WTC11 (cell line): ENCODE results near the gene MORF4L2. TPM values are rescaled to one million over a fixed set of nuclear protein-coding genes. Genes with fewer than 3 reads are reported as not detected.

ENCODE experiments used
- ATAC-seq: fragments of 200-7000 bp; cut with Tn5 transposase; 2 replicates; pipeline ENCODE4 v1.10.0; 2021; ENCODE audit warnings: mild to moderate bottlenecking, moderate library complexity
- CTCF ChIA-PET: fragments of 300-600 bp; sonication (Branson Sonifier 250); formaldehyde crosslinking; loops from one replicate; lab custom pipeline; 2021; ENCODE audit warnings: antibody characterized with exemption; lab: Charles Lee
- POLR2A ChIA-PET: fragments of 350-600 bp; sonication (Branson Sonifier 250); formaldehyde crosslinking; loops from one replicate; lab custom pipeline; 2021; ENCODE audit warnings: antibody characterized with exemption; lab: Charles Lee
- DNase-seq: peaks from one replicate; pipeline ENCODE4 v3.0.0; 2021; ENCODE audit warnings: low spot score
- H3K27ac Mint-ChIP-seq: 2 replicates; pipeline ENCODE4 v1.8.0; 2021; ENCODE audit warnings: mixed read lengths
- H3K27me3 Mint-ChIP-seq: 2 replicates; pipeline ENCODE4 v1.8.0; 2021; ENCODE audit warnings: low read depth, mild to moderate bottlenecking, moderate library complexity, mixed read lengths
- H3K36me3 Mint-ChIP-seq: 2 replicates; pipeline ENCODE4 v1.8.0; 2021; ENCODE audit warnings: mixed read lengths
- H3K4me1 Mint-ChIP-seq: 2 replicates; pipeline ENCODE4 v1.8.0; 2022; ENCODE audit warnings: mixed read lengths
- H3K4me3 Mint-ChIP-seq: 2 replicates; pipeline ENCODE4 v1.8.0; 2021; ENCODE audit warnings: mild to moderate bottlenecking, moderate library complexity, mixed read lengths
- H3K9me3 Mint-ChIP-seq: 2 replicates; pipeline ENCODE4 v1.8.0; 2021; ENCODE audit warnings: mixed read lengths
- CDX4 ChIP-seq: fragments of 250-450 bp; sonication (Bioruptor Pico); IDR thresholded peaks from 2 replicates; pipeline ENCODE4 v1.9.0; 2021; ENCODE audit warnings: moderate library complexity, mild to moderate bottlenecking, inconsistent platforms, borderline replicate concordance
- CREB1 ChIP-seq: sonication (generic); formaldehyde crosslinking; IDR thresholded peaks from 2 replicates; pipeline ENCODE4 v1.8.0; 2023; ENCODE audit warnings: mild to moderate bottlenecking, missing genetic modification reagents
- CREM ChIP-seq: sonication (generic); formaldehyde crosslinking; IDR thresholded peaks from 2 replicates; pipeline ENCODE4 v1.8.1; 2022; ENCODE audit warnings: mild to moderate bottlenecking, missing genetic modification reagents, moderate library complexity
- E2F1 ChIP-seq: sonication (generic); formaldehyde crosslinking; IDR thresholded peaks from 2 replicates; pipeline ENCODE4 v1.8.0; 2022; ENCODE audit warnings: mild to moderate bottlenecking, missing genetic modification reagents
- ERG ChIP-seq: fragments of 250-450 bp; sonication (Bioruptor Pico); IDR thresholded peaks from 2 replicates; pipeline ENCODE4 v1.8.0; 2021; ENCODE audit warnings: mild to moderate bottlenecking
- FOXJ3 ChIP-seq: sonication (generic); formaldehyde crosslinking; IDR thresholded peaks from 2 replicates; pipeline ENCODE4 v1.9.0; 2021; ENCODE audit warnings: missing genetic modification reagents, mild to moderate bottlenecking, borderline replicate concordance
- FOXP4 ChIP-seq: sonication (generic); formaldehyde crosslinking; IDR thresholded peaks from 2 replicates; pipeline ENCODE4 v1.8.0; 2022; ENCODE audit warnings: mild to moderate bottlenecking, missing genetic modification reagents
- GRHL2 ChIP-seq: fragments of 250-450 bp; sonication (Bioruptor Pico); IDR thresholded peaks from 2 replicates; pipeline ENCODE4 v1.8.0; 2022; ENCODE audit warnings: mild to moderate bottlenecking, moderate library complexity; ENCODE audit not compliant: insufficient replicate concordance, severe bottlenecking
- HMGXB4 ChIP-seq: sonication (generic); formaldehyde crosslinking; IDR thresholded peaks from 2 replicates; pipeline ENCODE4 v1.8.1; 2023; ENCODE audit warnings: mild to moderate bottlenecking, moderate library complexity, missing genetic modification reagents
- IRF2 ChIP-seq: sonication (generic); formaldehyde crosslinking; IDR thresholded peaks from 2 replicates; pipeline ENCODE4 v1.8.0; 2022; ENCODE audit warnings: low read depth, missing genetic modification reagents, borderline replicate concordance
- JAZF1 ChIP-seq: fragments of 250-450 bp; sonication (Bioruptor Pico); IDR thresholded peaks from 2 replicates; pipeline ENCODE4 v1.9.0; 2021; ENCODE audit warnings: moderate library complexity, mild to moderate bottlenecking, inconsistent platforms
- JUN ChIP-seq: sonication (generic); formaldehyde crosslinking; IDR thresholded peaks from 2 replicates; pipeline ENCODE4 v1.8.0; 2023; ENCODE audit warnings: mild to moderate bottlenecking, missing genetic modification reagents
- MXD4 ChIP-seq: fragments of 250-450 bp; sonication (Bioruptor Pico); IDR thresholded peaks from 2 replicates; pipeline ENCODE4 v1.8.0; 2021; ENCODE audit warnings: mild to moderate bottlenecking, moderate library complexity, borderline replicate concordance
- NFYB ChIP-seq: sonication (generic); formaldehyde crosslinking; conservative IDR thresholded peaks from 2 replicates; pipeline ENCODE4 v1.8.0; 2022; ENCODE audit warnings: low read depth, missing genetic modification reagents
- NR1H2 ChIP-seq: sonication (generic); formaldehyde crosslinking; IDR thresholded peaks from 2 replicates; pipeline ENCODE4 v1.9.0; 2021; ENCODE audit warnings: mild to moderate bottlenecking, moderate library complexity, missing genetic modification reagents
- ZNF219 ChIP-seq: sonication (generic); formaldehyde crosslinking; IDR thresholded peaks from 2 replicates; pipeline ENCODE4 v1.8.0; 2023; ENCODE audit warnings: missing genetic modification reagents, mild to moderate bottlenecking, borderline replicate concordance
- ZNF317 ChIP-seq: sonication (generic); formaldehyde crosslinking; IDR thresholded peaks from 2 replicates; pipeline ENCODE4 v1.8.1; 2023; ENCODE audit warnings: low read depth, mild to moderate bottlenecking, moderate library complexity, missing genetic modification reagents, borderline replicate concordance
- ZNF423 ChIP-seq: fragments of 250-450 bp; sonication (Bioruptor Pico); IDR thresholded peaks from 2 replicates; pipeline ENCODE4 v2.1.2; 2022; ENCODE audit warnings: mild to moderate bottlenecking, moderate library complexity
- total RNA-seq: library from RNA; stranded (reverse); gene quantifications from 3 replicates; pipeline ENCODE4 v1.2.3, GENCODE V29; 2021
- TF ChIP-seq, protein P1 (sequence below): sonication (generic); formaldehyde crosslinking; IDR thresholded peaks from 2 replicates; pipeline ENCODE4 v1.8.1; 2022; ENCODE audit warnings: low read depth, mild to moderate bottlenecking, moderate library complexity, missing genetic modification reagents, borderline replicate concordance
- TF ChIP-seq, protein P2 (sequence below): sonication (generic); formaldehyde crosslinking; IDR thresholded peaks from 2 replicates; pipeline ENCODE4 v1.8.1; 2023; ENCODE audit warnings: mild to moderate bottlenecking, missing genetic modification reagents, moderate library complexity

MORF4L2 gene
- total RNA-seq, 1 experiment from 2014 or later = 355 TPM

DNA sequence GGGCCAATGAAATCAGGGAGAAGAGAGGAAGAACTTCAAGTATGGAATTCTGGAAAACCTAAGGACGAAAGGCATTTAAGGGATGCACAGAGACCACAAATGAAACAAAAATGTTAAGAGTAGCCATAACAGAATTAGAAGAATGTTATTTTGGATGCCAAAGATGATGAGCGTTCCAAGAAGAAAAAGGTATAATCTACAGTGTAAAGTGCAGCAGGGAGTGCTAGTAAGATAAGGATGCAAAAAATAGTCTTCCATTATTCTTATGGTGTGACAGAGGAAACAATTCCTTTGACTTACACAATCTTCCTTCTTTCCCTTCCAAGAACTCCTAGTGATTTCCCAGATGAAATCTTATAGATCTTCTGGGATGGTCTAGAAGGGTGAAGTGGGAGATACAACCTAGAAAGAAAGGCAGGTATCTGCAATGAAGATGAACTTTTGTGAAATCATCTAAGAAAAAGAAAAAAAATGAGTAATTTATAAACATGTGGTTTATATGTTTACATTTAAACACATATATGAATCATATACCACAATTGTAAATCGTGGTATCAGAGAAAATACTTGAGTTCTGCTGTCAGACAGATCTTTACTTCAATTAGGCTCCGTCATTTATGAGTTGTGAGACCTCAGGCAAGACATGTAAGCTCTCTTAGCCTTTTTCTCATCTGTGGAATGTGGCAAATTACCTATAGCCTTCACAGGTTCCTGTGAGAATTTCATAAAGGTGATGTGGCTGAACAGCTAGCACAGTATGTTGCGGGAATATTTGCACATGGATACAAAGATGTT is 8.1 kb downstream of the MORF4L2 start:
- Mint-ChIP-seq H3K27me3 (no peaks in the 10 kb centered on the region), H3K4me3 (no peak overlapping the region), H3K9me3 (no peaks in the 10 kb centered on the region), H3K27ac (no peak overlapping the region), H3K36me3 (peaks cover 51% of the 10 kb centered on the region)
- DNase-seq = no peak
- TF ChIP-seq JUN (CRISPR knock-in tag) = no peak
- TF ChIP-seq, protein P1, sequence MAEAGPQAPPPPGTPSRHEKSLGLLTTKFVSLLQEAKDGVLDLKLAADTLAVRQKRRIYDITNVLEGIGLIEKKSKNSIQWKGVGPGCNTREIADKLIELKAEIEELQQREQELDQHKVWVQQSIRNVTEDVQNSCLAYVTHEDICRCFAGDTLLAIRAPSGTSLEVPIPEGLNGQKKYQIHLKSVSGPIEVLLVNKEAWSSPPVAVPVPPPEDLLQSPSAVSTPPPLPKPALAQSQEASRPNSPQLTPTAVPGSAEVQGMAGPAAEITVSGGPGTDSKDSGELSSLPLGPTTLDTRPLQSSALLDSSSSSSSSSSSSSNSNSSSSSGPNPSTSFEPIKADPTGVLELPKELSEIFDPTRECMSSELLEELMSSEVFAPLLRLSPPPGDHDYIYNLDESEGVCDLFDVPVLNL (CRISPR knock-in tag) = no peak
- TF ChIP-seq JAZF1 = no peak
- no peak for TF ChIP-seq ZNF219 (CRISPR knock-in tag)
- TF ChIP-seq NR1H2 = no peak
- TF ChIP-seq IRF2 (CRISPR knock-in tag) = no peak
- TF ChIP-seq MXD4 (CRISPR knock-in tag) = no peak
- TF ChIP-seq CREB1 (CRISPR knock-in tag) = no peak
- no peak for TF ChIP-seq FOXJ3
- no peak for TF ChIP-seq ZNF423 (CRISPR knock-in tag)
- no peak for TF ChIP-seq GRHL2 (CRISPR knock-in tag)
- TF ChIP-seq NFYB (CRISPR knock-in tag) = no peak
- TF ChIP-seq ZNF317 (CRISPR knock-in tag) = no peak
- TF ChIP-seq CDX4 = no peak
- no peak for TF ChIP-seq E2F1
- no peak for TF ChIP-seq CREM (CRISPR knock-in tag)
- TF ChIP-seq ERG (CRISPR knock-in tag) = no peak
- no peak for TF ChIP-seq FOXP4 (CRISPR knock-in tag)
- no peak for TF ChIP-seq HMGXB4 (CRISPR knock-in tag)
- TF ChIP-seq, protein P2, sequence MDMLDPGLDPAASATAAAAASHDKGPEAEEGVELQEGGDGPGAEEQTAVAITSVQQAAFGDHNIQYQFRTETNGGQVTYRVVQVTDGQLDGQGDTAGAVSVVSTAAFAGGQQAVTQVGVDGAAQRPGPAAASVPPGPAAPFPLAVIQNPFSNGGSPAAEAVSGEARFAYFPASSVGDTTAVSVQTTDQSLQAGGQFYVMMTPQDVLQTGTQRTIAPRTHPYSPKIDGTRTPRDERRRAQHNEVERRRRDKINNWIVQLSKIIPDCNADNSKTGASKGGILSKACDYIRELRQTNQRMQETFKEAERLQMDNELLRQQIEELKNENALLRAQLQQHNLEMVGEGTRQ = no peak
- TF ChIP-seq, all 79 proteins: peak for 0
- ChIA-PET CTCF (no interaction called here), POLR2A (no interaction called here)
- ATAC-seq = no peak
- peaks cover 7% of the 10 kb centered on the region for H3K4me1 Mint-ChIP-seq
